H1 (cell line): ENCODE data around the gene TRPT1.

ENCODE experiments used
- ASH2L ChIP-seq: fragments of 200-600, 300-600 bp; sonication (generic); IDR thresholded peaks from one replicate; pipeline ENCODE4 v1.7.1; 2017; ENCODE audit warnings: low read length
- CEBPB ChIP-seq: IDR thresholded peaks from 2 replicates; pipeline ENCODE4 v1.6.1; 2012; ENCODE audit warnings: low read depth, low read length
- CHD2 ChIP-seq: IDR thresholded peaks from 2 replicates; pipeline ENCODE4 v1.6.1; 2012; ENCODE audit warnings: low read length, improper control_type of control experiment
- CTCF ChIP-seq, 3 experiments: IDR thresholded peaks; 1 replicate in 2 of 3; 2 replicates in 1 of 3; pipeline versions ENCODE4 v1.5.1 to v1.6.1; 2011; ENCODE audit warnings: low read length in 3 of 3, mild to moderate bottlenecking in 3 of 3, inconsistent platforms in 2 of 3, low read depth in 1 of 3, moderate library complexity in 1 of 3; ENCODE audit not compliant: insufficient read depth in 1 of 3; ENCODE audit errors: control extremely low read depth in 1 of 3
- EZH2 ChIP-seq: fragments of 200-600 bp; sonication (generic); IDR thresholded peaks from 2 replicates; pipeline ENCODE4 v1.7.1; 2012; ENCODE audit warnings: low read depth, mild to moderate bottlenecking, moderate library complexity, low read length, inconsistent platforms; ENCODE audit not compliant: severe bottlenecking
- JUN ChIP-seq: IDR thresholded peaks from 2 replicates; pipeline ENCODE4 v1.6.1; 2011; ENCODE audit warnings: low read depth, mild to moderate bottlenecking, improper control_type of control experiment, low read length
- JUND ChIP-seq: IDR thresholded peaks from 2 replicates; pipeline ENCODE4 v1.6.1; 2011; ENCODE audit warnings: mild to moderate bottlenecking, improper control_type of control experiment, low read length
- MAX ChIP-seq: IDR thresholded peaks from 2 replicates; pipeline ENCODE4 v1.6.1; 2012; ENCODE audit warnings: inconsistent platforms
- NRF1 ChIP-seq: IDR thresholded peaks from 2 replicates; pipeline ENCODE4 v1.6.1; 2011; ENCODE audit warnings: mild to moderate bottlenecking, low read depth, low read length, improper control_type of control experiment
- POLR2A ChIP-seq, 2 experiments: IDR thresholded peaks; 1 replicate in 1 of 2; 2 replicates in 1 of 2; pipeline ENCODE4 v1.6.1; 2011; ENCODE audit warnings: low read depth in 2 of 2, low read length in 2 of 2, mild to moderate bottlenecking in 2 of 2; ENCODE audit errors: control extremely low read depth in 1 of 2
- POLR2AphosphoS5 ChIP-seq: IDR thresholded peaks from 2 replicates; pipeline ENCODE4 v1.6.1; 2011; ENCODE audit warnings: low read depth, low read length

- no peak for TF ChIP-seq POLR2A (IDR thresholded peaks at IDR 0.05; ENCODE audit: control extremely low read depth in 1 of 2, low read depth in 2 of 2, low read length in 2 of 2)
- no peak for TF ChIP-seq CEBPB
- no peak for TF ChIP-seq CTCF (IDR thresholded peaks at IDR 0.05; ENCODE audit: control extremely low read depth in 1 of 3, insufficient read depth in 1 of 3, low read depth in 1 of 3, low read length in 3 of 3)
- no peak for TF ChIP-seq ASH2L
- TF ChIP-seq JUN, result no peak
- no peak for TF ChIP-seq JUND
- TF ChIP-seq MAX, result no peak
- no peak for TF ChIP-seq POLR2AphosphoS5
- no peak for TF ChIP-seq EZH2
- TF ChIP-seq NRF1, result no peak
- no peak for TF ChIP-seq CHD2
Observed at GRCh38 chr11:64206457-64207255, 19.3 kb downstream of the TRPT1 start, which contains the start of gene FERMT3.
